C4-2B (cell line): ENCODE measurements around the gene MLC1.

Experiments used
- CTCF ChIP-seq: fragments of 450-650 bp; conservative IDR thresholded peaks from 2 replicates; pipeline ENCODE4 v1.5.1; 2017; ENCODE audit warnings: mild to moderate bottlenecking
- ZFX ChIP-seq: fragments of 450-650 bp; IDR thresholded peaks from 2 replicates; pipeline ENCODE4 v1.6.1; 2017

GRCh38 chr22:50063589-50064393 is 21.4 kb downstream of the MLC1 start:
- TF ChIP-seq CTCF (no peak), ZFX (no peak)
